Common myeloid progenitor, CD34-positive (primary cell): ENCODE measurements around the gene BCLAF1.
A peak's percentile ranks its signal among the peaks of the same experiment; 100 is the strongest.
"Not testable (repeated sequence)": the region's sequence is repeated elsewhere in the genome, so short reads cannot be mapped to it uniquely, and the experiment has no call there.

Experiments
- CTCF ChIA-PET: fragments of 350-600 bp; sonication (Branson Sonifier 250); formaldehyde crosslinking; loops from one replicate; lab custom pipeline; 2021; ENCODE audit warnings: antibody characterized with exemption; lab: Charles Lee
- POLR2A ChIA-PET: fragments of 350-600 bp; sonication (Branson Sonifier 250); formaldehyde crosslinking; loops from one replicate; lab custom pipeline; 2021; ENCODE audit warnings: antibody characterized with exemption; lab: Charles Lee
- DNase-seq, 3 donors: peaks; one replicate each; pipeline versions ENCODE4 v3.0.0 to v3.0.0-alpha.2; 2013
- H3K27ac ChIP-seq, 2 experiments: 1 replicate in 1 of 2; 2 replicates in 1 of 2; pipeline ENCODE4 v1.7.0; 2013; ENCODE audit warnings: inconsistent platforms in 2 of 2, low read length in 2 of 2, mild to moderate bottlenecking in 2 of 2, low read depth in 1 of 2, moderate library complexity in 1 of 2; ENCODE audit not compliant: severe bottlenecking in 2 of 2, insufficient read depth in 1 of 2, poor library complexity in 1 of 2
- H3K27me3 ChIP-seq, 5 experiments: replicated peaks in 2 of 5; 1 replicate in 3 of 5; 2 replicates in 2 of 5; pipeline versions ENCODE4 v1.6.1 to v1.7.0; 2013; ENCODE audit warnings: low read length in 4 of 5, mild to moderate bottlenecking in 2 of 5, moderate library complexity in 2 of 5, inconsistent platforms in 1 of 5; ENCODE audit not compliant: insufficient read depth in 5 of 5, control insufficient read depth in 4 of 5
- H3K36me3 ChIP-seq, 4 experiments: 1 replicate in 2 of 4; 2 replicates in 2 of 4; pipeline versions ENCODE4 v1.6.1 to v1.7.0; 2013; ENCODE audit warnings: low read length in 3 of 4, control low read depth in 1 of 4, mild to moderate bottlenecking in 1 of 4; ENCODE audit not compliant: control insufficient read depth in 4 of 4, insufficient read depth in 4 of 4
- H3K4me1 ChIP-seq, 4 experiments: 1 replicate in 3 of 4; 2 replicates in 1 of 4; pipeline versions ENCODE4 v1.6.1 to v1.7.1; 2013; ENCODE audit warnings: low read length in 3 of 4, mild to moderate bottlenecking in 3 of 4, control low read depth in 1 of 4, inconsistent platforms in 1 of 4, moderate library complexity in 1 of 4; ENCODE audit not compliant: control insufficient read depth in 4 of 4, insufficient read depth in 4 of 4; ENCODE audit errors: control extremely low read depth in 1 of 4
- H3K4me3 ChIP-seq, 7 experiments: 1 replicate in 4 of 7; 2 replicates in 3 of 7; pipeline versions ENCODE4 v1.5.1 to v1.7.0; 2013; ENCODE audit warnings: mild to moderate bottlenecking in 7 of 7, low read length in 6 of 7, moderate library complexity in 6 of 7, inconsistent platforms in 2 of 7, low read depth in 2 of 7, control low read depth in 1 of 7; ENCODE audit not compliant: insufficient read depth in 4 of 7, control insufficient read depth in 1 of 7; ENCODE audit errors: extremely low read depth in 1 of 7
- H3K9me3 ChIP-seq, 5 experiments: 1 replicate in 4 of 5; 2 replicates in 1 of 5; pipeline versions ENCODE4 v1.6.1 to v1.7.1; 2013; ENCODE audit warnings: low read length in 4 of 5, mild to moderate bottlenecking in 2 of 5, inconsistent platforms in 1 of 5, low read depth in 1 of 5, moderate library complexity in 1 of 5; ENCODE audit not compliant: control insufficient read depth in 4 of 5, insufficient read depth in 2 of 5; ENCODE audit errors: control extremely low read depth in 1 of 5
- whole genome bisulfite sequencing: methylation state at CpG from one replicate; pipeline ENCODE4 v1.1.5; 2013; ENCODE audit not compliant: insufficient coverage; 5-methylcytosine and 5-hydroxymethylcytosine counted together

BCLAF1 gene

DNA sequence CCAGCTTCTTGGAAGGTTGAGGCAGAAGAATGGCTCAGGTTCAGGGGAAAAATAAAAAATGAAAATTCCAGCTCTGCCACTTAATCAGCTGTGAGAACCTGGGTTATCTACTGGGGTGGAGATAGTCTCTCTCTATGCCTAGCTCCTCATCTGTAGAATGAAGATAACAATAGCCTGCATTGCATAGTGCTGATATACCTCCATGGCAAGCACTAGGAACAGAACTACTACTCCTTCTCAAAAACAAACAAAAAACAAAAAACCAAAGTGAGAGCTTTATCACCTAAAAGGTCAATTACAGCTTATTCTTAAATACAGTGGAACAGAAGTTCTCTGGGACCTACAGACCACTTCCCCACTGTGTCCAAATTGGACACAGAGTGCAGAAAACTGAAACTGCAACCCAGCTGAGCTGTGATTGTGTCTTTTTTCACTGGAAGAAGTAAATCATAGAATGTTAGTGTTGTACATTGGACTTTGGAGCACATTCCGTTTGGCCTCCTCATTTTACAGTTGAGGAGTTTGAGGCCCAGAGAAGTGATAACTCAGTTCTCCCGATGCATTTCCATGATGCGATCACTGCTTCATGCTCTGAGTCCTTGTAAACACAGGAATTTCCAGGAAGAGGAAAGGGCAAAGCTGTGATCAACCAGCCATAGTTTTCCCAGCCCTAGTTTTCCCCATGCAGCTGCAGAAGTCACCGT lies 62.8 kb downstream of the BCLAF1 start:
- Histone ChIP-seq H3K4me3 (peak overlapping the region in 4 of 7 experiments; percentile 39 to 70 (median 40)), H3K27me3 (no peaks in the 10 kb centered on the region), H3K9me3 (no peaks in the 10 kb centered on the region), H3K27ac (peak overlapping the region in 1 of 2 experiments; percentile 56), H3K36me3 (peaks cover 0 to 10% (median 4%) of the 10 kb centered on the region in 4 experiments), H3K4me1 (peaks cover 2 to 16% (median 6%) of the 10 kb centered on the region in 4 experiments)
- ChIA-PET POLR2A (no interaction called here), CTCF (interaction anchor here (0.6 to 3.0 kb wide), 44 partner anchors 10 to 776 kb away, joined by 3 to 25 read pairs (median 4); partner anchors contain the start of gene AHI1)
- DNase-seq = peak in 2 of 3 donors; percentile 36 to 59
- WGBS = 94% methylated on average over 4 of the region's 4 CpGs

DNA sequence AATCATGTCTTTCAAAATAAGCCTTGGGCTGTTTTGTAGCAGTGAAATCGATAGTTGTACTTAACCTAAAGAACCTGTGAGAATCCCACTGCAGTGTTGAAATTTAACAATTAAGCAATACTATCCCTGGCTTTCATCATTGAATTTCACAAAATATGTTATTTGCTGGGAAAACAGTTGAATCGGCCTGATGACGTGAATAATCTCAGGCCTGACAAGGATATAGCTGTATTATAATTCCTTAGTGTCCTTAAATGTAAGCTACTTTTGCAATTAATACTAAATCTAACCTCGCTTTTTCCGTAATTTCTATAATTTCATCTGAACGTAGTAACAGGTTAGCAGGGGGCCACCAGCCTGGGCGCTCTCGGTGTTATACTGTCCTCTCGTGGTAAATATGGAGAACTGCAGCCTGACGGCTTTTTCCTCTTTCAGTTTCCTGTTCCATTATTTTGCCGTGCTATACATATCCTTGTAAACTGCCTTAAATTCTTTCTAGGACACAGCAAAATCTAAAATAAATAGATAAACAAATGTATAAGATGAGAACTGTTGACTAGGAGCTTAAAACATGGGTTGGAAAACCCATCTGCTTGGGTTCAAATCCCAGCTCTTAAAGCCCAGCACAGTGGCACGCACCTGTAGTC lies 63.5 kb downstream of the BCLAF1 start:
- DNase-seq = peak; percentile 52 to 79 (median 74)
- WGBS = 28% methylated on average over 6 of the region's 12 CpGs
- ChIA-PET CTCF (interaction anchor here (0.6 to 3.0 kb wide), 41 partner anchors 10 to 776 kb away, joined by 3 to 25 read pairs (median 4); partner anchors contain the start of gene AHI1), POLR2A (no interaction called here)
- Histone ChIP-seq H3K4me1 (peaks cover 2 to 16% (median 6%) of the 10 kb centered on the region in 4 experiments), H3K9me3 (no peaks in the 10 kb centered on the region), H3K27ac (peak overlapping the region in 1 of 2 experiments; percentile 56), H3K27me3 (no peaks in the 10 kb centered on the region), H3K36me3 (peaks cover 0 to 9% (median 3%) of the 10 kb centered on the region in 4 experiments), H3K4me3 (peak overlapping the region in 4 of 7 experiments; percentile 39 to 70 (median 40))

DNA sequence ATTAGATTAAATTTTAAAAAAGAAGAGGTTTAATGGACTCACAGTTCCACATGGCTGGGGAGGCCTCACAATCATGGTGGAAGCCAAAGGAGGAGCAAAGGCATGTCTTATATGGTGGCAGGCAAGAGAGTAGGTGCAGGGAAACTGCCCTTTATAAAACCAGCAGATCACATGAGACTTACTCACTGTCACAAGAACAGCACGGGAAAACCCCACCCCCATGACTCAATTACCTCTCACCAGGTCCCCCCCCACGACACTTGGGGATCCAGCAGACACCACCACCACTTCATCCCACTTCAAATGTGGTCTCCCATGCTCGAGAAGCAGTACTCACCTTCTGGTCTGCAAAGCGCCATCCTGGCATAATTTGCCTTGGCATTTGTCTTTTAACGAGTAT lies 64.2 kb downstream of the BCLAF1 start:
- peak in 1 of 3 donors; percentile 7 for DNase-seq
- no peaks in the 10 kb centered on the region for H3K27me3 ChIP-seq
- POLR2A ChIA-PET = no interaction called here
- CTCF ChIA-PET = interaction anchor here (1.1 to 3.0 kb wide), 16 partner anchors 9 to 775 kb away, joined by 3 to 25 read pairs (median 7); partner anchors contain the start of gene AHI1
- no peaks in the 10 kb centered on the region for H3K9me3 ChIP-seq
- peaks cover 2 to 16% (median 6%) of the 10 kb centered on the region in 4 experiments for H3K4me1 ChIP-seq
- H3K27ac ChIP-seq = no peak overlapping the region
- peaks cover 0 to 2% (median under 1%) of the 10 kb centered on the region in 4 experiments for H3K36me3 ChIP-seq
- H3K4me3 ChIP-seq = no peak overlapping the region
- no CpG with 5 or more reads among the region's 5 CpGs for WGBS

DNA sequence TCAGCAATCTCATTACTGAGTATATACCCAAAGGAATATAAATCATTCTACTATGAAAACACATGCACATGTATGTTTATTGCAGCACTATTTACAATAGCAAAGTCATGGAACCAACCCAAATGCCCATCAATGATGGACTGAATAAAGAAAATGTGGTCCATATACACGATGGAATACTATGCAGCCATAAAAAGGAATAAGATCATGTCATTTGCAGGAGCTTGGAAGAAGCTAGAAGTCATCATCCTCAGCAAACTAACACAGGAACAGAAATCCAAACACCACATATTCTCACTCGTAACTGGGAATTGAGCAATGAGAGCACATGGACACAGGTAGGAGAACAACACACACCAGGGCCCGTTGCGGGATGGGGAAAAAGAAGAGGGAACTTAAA lies 64.7 kb downstream of the BCLAF1 start:
- peaks cover 2 to 16% (median 6%) of the 10 kb centered on the region in 4 experiments for H3K4me1 ChIP-seq
- POLR2A ChIA-PET, DNase-seq, H3K27ac ChIP-seq, H3K4me3 ChIP-seq, H3K9me3 ChIP-seq, H3K36me3 ChIP-seq, H3K27me3 ChIP-seq: not testable (repeated sequence)
- WGBS = 100% methylated on average over 1 of the region's 4 CpGs
- CTCF ChIA-PET = interaction anchor here (0.9 kb wide), 1 partner anchor 698 kb away, joined by 3 read pairs; no protein-coding TSS in a partner anchor

DNA sequence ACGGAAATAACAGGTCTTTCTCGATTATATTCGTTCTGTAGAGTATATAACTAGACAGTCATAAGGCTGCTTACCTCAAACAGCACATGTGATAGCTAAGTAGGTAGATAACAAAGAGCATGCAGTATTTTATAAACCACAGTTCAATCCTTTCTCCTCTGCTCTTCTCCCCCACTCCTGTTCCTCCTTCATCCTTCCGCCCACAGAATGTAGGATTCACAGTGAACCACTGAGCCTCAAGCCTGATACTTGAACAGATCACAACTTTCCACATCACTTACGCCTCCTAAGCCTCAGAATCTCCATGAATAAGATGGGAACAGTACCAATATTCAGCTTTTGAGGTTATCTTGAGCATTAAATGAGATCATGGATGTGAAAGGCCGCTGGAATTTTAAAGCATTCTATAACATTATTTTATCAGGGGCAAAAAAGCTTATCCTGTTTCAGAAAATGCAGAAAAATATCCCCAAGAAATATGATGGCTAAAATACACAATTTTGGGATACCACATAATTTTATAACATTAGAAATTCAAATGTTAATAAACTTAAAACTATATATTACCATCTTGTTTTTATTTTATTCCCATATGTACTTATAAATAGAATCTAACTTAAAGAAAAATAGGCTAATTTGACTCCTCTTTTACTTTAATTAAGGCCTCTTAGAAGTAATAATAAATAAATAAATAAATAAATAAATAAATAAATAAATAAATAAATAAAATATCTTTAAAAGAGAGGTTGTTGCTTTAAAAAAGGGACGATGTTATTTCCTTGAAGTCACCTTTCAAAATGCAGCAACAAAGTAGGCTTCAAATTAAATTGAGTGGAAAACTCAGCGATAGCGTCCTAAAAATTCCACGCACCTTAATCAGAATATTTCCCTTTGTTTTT lies 72.9 kb downstream of the BCLAF1 start:
- ChIA-PET POLR2A (no interaction called here), CTCF (interaction anchor here (1.8 to 2.2 kb wide), 2 partner anchors 9 to 12 kb away, joined by 5 to 8 read pairs; no protein-coding TSS in a partner anchor)
- Histone ChIP-seq H3K36me3 (no peaks in the 10 kb centered on the region), H3K27me3 (no peaks in the 10 kb centered on the region), H3K27ac (no peak overlapping the region), H3K4me3 (no peak overlapping the region), H3K9me3 (peaks cover 0 to 2% (median 0%) of the 10 kb centered on the region in 5 experiments), H3K4me1 (no peaks in the 10 kb centered on the region)
- whole genome bisulfite sequencing = no CpG with 5 or more reads among the region's 10 CpGs
- no peak for DNase-seq

DNA sequence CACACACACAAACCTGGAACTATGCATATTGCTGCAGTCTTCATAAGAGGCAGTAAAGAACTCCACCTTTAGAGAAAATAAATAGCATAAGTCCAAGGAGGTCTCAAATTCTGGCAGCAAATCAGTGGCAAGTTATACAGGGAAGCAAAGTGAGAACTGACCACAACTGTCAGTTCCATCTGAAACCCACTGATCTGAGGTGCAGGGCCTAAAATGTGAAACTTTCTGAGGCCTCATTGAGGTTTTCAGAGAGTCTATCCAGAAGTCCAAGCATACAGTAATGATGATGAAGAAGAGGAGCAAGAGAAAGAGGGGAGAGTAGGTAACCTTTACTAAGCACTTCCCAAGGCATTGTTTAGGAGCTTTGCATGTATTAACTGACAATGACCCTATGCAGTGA lies 75.8 kb downstream of the BCLAF1 start:
- Histone ChIP-seq H3K27ac (no peak overlapping the region), H3K36me3 (no peaks in the 10 kb centered on the region), H3K4me1 (no peaks in the 10 kb centered on the region), H3K27me3 (no peaks in the 10 kb centered on the region), H3K4me3 (no peak overlapping the region), H3K9me3 (no peaks in the 10 kb centered on the region)
- ChIA-PET POLR2A (no interaction called here), CTCF (no interaction called here)
- no peak for DNase-seq
